GM12878 (cell line): ENCODE data around the gene G6PC1. TPM values are rescaled to one million over a fixed set of nuclear protein-coding genes. Genes with fewer than 3 reads are reported as not detected.

Source experiments
- ATAC-seq: fragments of 200-7000 bp; cut with Tn5 transposase; 3 replicates; pipeline ENCODE4 v1.9.1; 2020; ENCODE audit warnings: mild to moderate bottlenecking, moderate library complexity
- BruUV-seq: library from RNA; stranded (reverse); fragments of 400-500 nt; replicated peaks from 2 replicates; lab custom pipeline; 2021; lab: Mats Ljungman, UMichigan
- CTCF ChIA-PET: fragments of 300-600 bp; sonication (Branson Sonifier 250); formaldehyde crosslinking; extraction: SDS; loops from one replicate; lab custom pipeline; 2021; ENCODE audit warnings: inconsistent platforms; lab: Yijun Ruan, JAX
- POLR2A ChIA-PET: fragments of 350-600 bp; formaldehyde crosslinking; extraction: SDS; loops from one replicate; lab custom pipeline; 2021; ENCODE audit warnings: inconsistent platforms; lab: Charles Lee
- RAD21 ChIA-PET: fragments of 300-600 bp; sonication (Branson Sonifier 250); formaldehyde crosslinking; loops from one replicate; lab custom pipeline; 2023; ENCODE audit warnings: antibody characterized with exemption; ENCODE audit not compliant: unreplicated experiment; lab: Charles Lee
- SMC1A ChIA-PET: fragments of 300-600 bp; sonication (Branson Sonifier 250); formaldehyde crosslinking; loops from one replicate; lab custom pipeline; 2023; ENCODE audit not compliant: unreplicated experiment, uncharacterized antibody; lab: Charles Lee
- DNase-seq: peaks from one replicate; pipeline ENCODE4 v3.0.0-alpha.2; 2011; ENCODE audit warnings: low read depth, low spot score
- FAIRE-seq: peaks from 3 replicates; lab custom pipeline; 2011; peaks lifted over from hg19 to GRCh38; lab: Jason Lieb, UNC
- H2AFZ ChIP-seq: 2 replicates; pipeline ENCODE4 v1.6.0; 2011; ENCODE audit warnings: low read depth, low read length, control low read depth; ENCODE audit not compliant: control insufficient read depth
- H3K27ac ChIP-seq: 2 replicates; pipeline ENCODE4 v1.5.1; 2011; ENCODE audit warnings: control low read depth; ENCODE audit not compliant: control insufficient read depth, insufficient read depth
- H3K27me3 ChIP-seq, 2 experiments: replicated peaks in 1 of 2; 2 replicates each; pipeline versions ENCODE4 v1.6.0 to v1.6.1; 2011; ENCODE audit warnings: low read length in 1 of 2; ENCODE audit not compliant: control insufficient read depth in 2 of 2, insufficient read depth in 2 of 2
- H3K36me3 ChIP-seq, 2 experiments: 2 replicates each; pipeline ENCODE4 v1.5.1; 2011; ENCODE audit warnings: low read length in 1 of 2; ENCODE audit not compliant: control insufficient read depth in 2 of 2, insufficient read depth in 2 of 2
- H3K4me1 ChIP-seq: 2 replicates; pipeline ENCODE4 v1.6.1; 2011; ENCODE audit warnings: mild to moderate bottlenecking, low read length, moderate library complexity, mixed read lengths; ENCODE audit not compliant: control insufficient read depth, insufficient read depth
- H3K4me2 ChIP-seq: 2 replicates; pipeline ENCODE4 v1.6.0; 2011; ENCODE audit warnings: control low read depth; ENCODE audit not compliant: control insufficient read depth, insufficient read depth
- H3K4me3 ChIP-seq: fragments of 200-600 bp; sonication (generic); 2 replicates; pipeline ENCODE4 v1.5.1; 2016
- H3K79me2 ChIP-seq: 2 replicates; pipeline ENCODE4 v1.6.0; 2011; ENCODE audit warnings: low read length; ENCODE audit not compliant: control insufficient read depth, insufficient read depth
- H3K9ac ChIP-seq: 2 replicates; pipeline ENCODE4 v1.8.0; 2011; ENCODE audit warnings: low read length, control low read depth, mixed read lengths; ENCODE audit not compliant: control insufficient read depth, insufficient read depth
- H3K9me3 ChIP-seq: replicated peaks from 3 replicates; pipeline ENCODE4 v1.5.1; 2011; ENCODE audit warnings: mild to moderate bottlenecking, low read length; ENCODE audit not compliant: control insufficient read depth, insufficient read depth
- H4K20me1 ChIP-seq: 2 replicates; pipeline ENCODE4 v1.6.0; 2011; ENCODE audit not compliant: control insufficient read depth, insufficient read depth
- ATF7 ChIP-seq: fragments of 450-650 bp; IDR thresholded peaks from 2 replicates; pipeline ENCODE4 v1.6.1; 2016; ENCODE audit warnings: low read depth, mild to moderate bottlenecking
- CHD4 ChIP-seq: fragments of 200-600 bp; sonication (generic); IDR thresholded peaks from 2 replicates; pipeline ENCODE4 v1.6.1; 2016; ENCODE audit warnings: mild to moderate bottlenecking
- CREM ChIP-seq: IDR thresholded peaks from 2 replicates; pipeline ENCODE4 v1.6.1; 2014; ENCODE audit warnings: antibody characterized with exemption, low read depth
- KLF5 ChIP-seq: fragments of 450-650 bp; IDR thresholded peaks from 2 replicates; pipeline ENCODE4 v1.6.1; 2014; ENCODE audit warnings: mild to moderate bottlenecking; ENCODE audit not compliant: partially characterized antibody
- NFYA ChIP-seq: IDR thresholded peaks from 2 replicates; pipeline ENCODE4 v1.6.1; 2011; ENCODE audit warnings: low read depth, mild to moderate bottlenecking, low read length, improper control_type of control experiment, borderline replicate concordance
- SMAD5 ChIP-seq: IDR thresholded peaks from 2 replicates; pipeline ENCODE4 v1.6.1; 2016; ENCODE audit warnings: antibody characterized with exemption, low read depth
- TCF7 ChIP-seq: IDR thresholded peaks from 2 replicates; pipeline ENCODE4 v1.6.1; 2014; ENCODE audit warnings: antibody characterized with exemption, borderline replicate concordance
- WGBS: methylation state at CpG from one replicate; pipeline ENCODE4 v1.1.6; 2016; ENCODE audit warnings: low lambda C conversion rate; ENCODE audit not compliant: insufficient replicate concordance, insufficient coverage; ENCODE audit errors: missing lambda C conversion rate; 5-methylcytosine and 5-hydroxymethylcytosine counted together
- in situ Hi-C: fragments of 300-500 bp; cut with MboI; formaldehyde crosslinking; loops from 9 replicates; pipeline ENCODE4 v1.14.3; 2018; ENCODE audit warnings: mixed read lengths
- intact Hi-C: fragments of 100-400 bp; cut with micrococcal nuclease; formaldehyde crosslinking; loops from one replicate; pipeline ENCODE4 v1.14.2; 2022; ENCODE audit not compliant: unreplicated experiment
- polyA plus RNA-seq, 11 experiments: library from polyadenylated mRNA; depleted of rRNA in 4 of 11; unstranded in 6 of 11; stranded (reverse) in 5 of 11; fragments of >200 nt; fragmentation: Nextera tagmentation in 4 of 11; fragmentation: Illumina TruSeq in 1 of 11; extraction: Ambion mirVana in 4 of 11; extraction: Trizol in 1 of 11; gene quantifications; 1 replicate in 1 of 11; 2 replicates in 10 of 11; pipeline versions ENCODE4 v1.2.1 to v1.2.3, GENCODE V29; 2011 to 2016; ENCODE audit warnings: inconsistent platforms in 2 of 11, missing spikeins in 2 of 11, low read depth in 1 of 11
- total RNA-seq, 4 experiments: library from RNA; depleted of rRNA in 3 of 4; stranded (reverse); fragments of >200 nt in 3 of 4; fragmentation: Illumina TruSeq in 1 of 4; extraction: Trizol in 1 of 4; gene quantifications; 2 replicates each; pipeline versions ENCODE4 v1.2.1 to v1.2.3, GENCODE V29; 2013 to 2021
- TF ChIP-seq, protein P1 (sequence below): IDR thresholded peaks from 2 replicates; pipeline ENCODE4 v1.6.1; 2011; ENCODE audit warnings: mild to moderate bottlenecking, low read depth, low read length, moderate library complexity; ENCODE audit not compliant: insufficient replicate concordance
- TF ChIP-seq, protein P2 (sequence below): fragments of 450-650 bp; IDR thresholded peaks from 2 replicates; pipeline ENCODE4 v1.6.1; 2017; ENCODE audit warnings: mild to moderate bottlenecking, low read depth, inconsistent platforms; ENCODE audit not compliant: poor library complexity, severe bottlenecking
- TF ChIP-seq, protein P3 (sequence below): fragments of 450-650 bp; IDR thresholded peaks from 2 replicates; pipeline ENCODE4 v1.6.1; 2016; ENCODE audit warnings: mild to moderate bottlenecking, moderate library complexity, borderline replicate concordance

The G6PC1 gene
- total and polyA plus RNA-seq, 10 of the 15 experiments (the other 5 are each of a cell fraction or from before 2014, with no cell fraction given), result not detected

DNA sequence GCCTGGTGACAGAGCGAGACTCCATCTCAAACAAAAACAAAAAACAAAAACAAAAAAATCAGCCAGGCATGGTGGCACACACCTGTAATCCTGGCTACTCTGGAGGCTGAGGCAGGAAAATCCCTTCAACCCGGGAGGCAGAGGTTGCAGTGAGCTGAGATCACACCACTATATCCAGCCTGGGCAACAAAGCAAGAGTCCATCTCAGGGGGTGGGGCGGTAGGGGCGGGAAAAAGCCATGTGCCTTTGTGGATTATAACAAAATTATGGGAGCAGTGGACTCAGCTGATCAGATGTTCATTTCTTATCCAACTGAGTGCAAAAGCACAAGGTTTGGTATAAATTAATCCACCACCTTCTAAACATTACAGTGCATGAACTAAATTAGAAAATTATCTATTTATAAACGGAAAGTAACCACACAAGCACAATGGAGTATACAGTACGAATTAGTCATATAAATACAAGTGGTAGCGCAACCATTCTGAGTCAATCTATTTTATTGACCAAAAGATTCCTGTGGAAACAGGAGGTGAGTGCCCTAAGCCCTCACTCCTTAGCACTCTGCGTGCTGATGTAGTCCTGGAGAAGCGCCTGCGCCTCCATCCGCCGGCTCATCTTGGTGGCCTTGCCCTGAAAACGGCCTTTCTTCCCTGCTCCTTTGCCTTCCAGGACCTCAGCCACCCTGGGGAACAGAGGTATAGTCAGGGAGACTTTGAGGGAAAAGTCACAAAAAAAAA is 49.6 kb downstream of the G6PC1 start:
- ChIA-PET CTCF (interaction anchor here (0.7 kb wide), 1 partner anchor 102 kb away, joined by 3 read pairs; no protein-coding TSS in a partner anchor), SMC1A (no interaction called here), RAD21 (no interaction called here), POLR2A (no interaction called here)
- no peak overlapping the region for H3K4me3 ChIP-seq
- BruUV-seq, result no TSS peak
- H3K27ac ChIP-seq, result no peak overlapping the region
- DNase-seq, result no peak
- no peaks in the 10 kb centered on the region for H3K4me1 ChIP-seq
- WGBS, result 93% methylated on average over 13 of the region's 13 CpGs
- H3K27me3 ChIP-seq, result no peaks in the 10 kb centered on the region
- H2AFZ ChIP-seq, result no peak overlapping the region
- peaks cover 6 to 24% of the 10 kb centered on the region in 2 experiments for H3K36me3 ChIP-seq
- no peak for ATAC-seq
- intact Hi-C loops, result no loop called here
- no peaks in the 10 kb centered on the region; the same call in 1 of the 2 replicates for H4K20me1 ChIP-seq
- H3K4me2 ChIP-seq, result no peak overlapping the region
- in situ Hi-C loops, result no loop called here
- H3K9me3 ChIP-seq, result no peaks in the 10 kb centered on the region
- TF ChIP-seq ATF7, result no peak
- TF ChIP-seq, protein P1, sequence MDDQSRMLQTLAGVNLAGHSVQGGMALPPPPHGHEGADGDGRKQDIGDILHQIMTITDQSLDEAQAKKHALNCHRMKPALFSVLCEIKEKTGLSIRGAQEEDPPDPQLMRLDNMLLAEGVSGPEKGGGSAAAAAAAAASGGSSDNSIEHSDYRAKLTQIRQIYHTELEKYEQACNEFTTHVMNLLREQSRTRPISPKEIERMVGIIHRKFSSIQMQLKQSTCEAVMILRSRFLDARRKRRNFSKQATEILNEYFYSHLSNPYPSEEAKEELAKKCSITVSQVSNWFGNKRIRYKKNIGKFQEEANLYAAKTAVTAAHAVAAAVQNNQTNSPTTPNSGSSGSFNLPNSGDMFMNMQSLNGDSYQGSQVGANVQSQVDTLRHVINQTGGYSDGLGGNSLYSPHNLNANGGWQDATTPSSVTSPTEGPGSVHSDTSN, result no peak
- TF ChIP-seq, protein P2, sequence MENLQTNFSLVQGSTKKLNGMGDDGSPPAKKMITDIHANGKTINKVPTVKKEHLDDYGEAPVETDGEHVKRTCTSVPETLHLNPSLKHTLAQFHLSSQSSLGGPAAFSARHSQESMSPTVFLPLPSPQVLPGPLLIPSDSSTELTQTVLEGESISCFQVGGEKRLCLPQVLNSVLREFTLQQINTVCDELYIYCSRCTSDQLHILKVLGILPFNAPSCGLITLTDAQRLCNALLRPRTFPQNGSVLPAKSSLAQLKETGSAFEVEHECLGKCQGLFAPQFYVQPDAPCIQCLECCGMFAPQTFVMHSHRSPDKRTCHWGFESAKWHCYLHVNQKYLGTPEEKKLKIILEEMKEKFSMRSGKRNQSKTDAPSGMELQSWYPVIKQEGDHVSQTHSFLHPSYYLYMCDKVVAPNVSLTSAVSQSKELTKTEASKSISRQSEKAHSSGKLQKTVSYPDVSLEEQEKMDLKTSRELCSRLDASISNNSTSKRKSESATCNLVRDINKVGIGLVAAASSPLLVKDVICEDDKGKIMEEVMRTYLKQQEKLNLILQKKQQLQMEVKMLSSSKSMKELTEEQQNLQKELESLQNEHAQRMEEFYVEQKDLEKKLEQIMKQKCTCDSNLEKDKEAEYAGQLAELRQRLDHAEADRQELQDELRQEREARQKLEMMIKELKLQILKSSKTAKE, result no peak
- no peak for TF ChIP-seq TCF7
- no peak for TF ChIP-seq SMAD5
- TF ChIP-seq, protein P3, sequence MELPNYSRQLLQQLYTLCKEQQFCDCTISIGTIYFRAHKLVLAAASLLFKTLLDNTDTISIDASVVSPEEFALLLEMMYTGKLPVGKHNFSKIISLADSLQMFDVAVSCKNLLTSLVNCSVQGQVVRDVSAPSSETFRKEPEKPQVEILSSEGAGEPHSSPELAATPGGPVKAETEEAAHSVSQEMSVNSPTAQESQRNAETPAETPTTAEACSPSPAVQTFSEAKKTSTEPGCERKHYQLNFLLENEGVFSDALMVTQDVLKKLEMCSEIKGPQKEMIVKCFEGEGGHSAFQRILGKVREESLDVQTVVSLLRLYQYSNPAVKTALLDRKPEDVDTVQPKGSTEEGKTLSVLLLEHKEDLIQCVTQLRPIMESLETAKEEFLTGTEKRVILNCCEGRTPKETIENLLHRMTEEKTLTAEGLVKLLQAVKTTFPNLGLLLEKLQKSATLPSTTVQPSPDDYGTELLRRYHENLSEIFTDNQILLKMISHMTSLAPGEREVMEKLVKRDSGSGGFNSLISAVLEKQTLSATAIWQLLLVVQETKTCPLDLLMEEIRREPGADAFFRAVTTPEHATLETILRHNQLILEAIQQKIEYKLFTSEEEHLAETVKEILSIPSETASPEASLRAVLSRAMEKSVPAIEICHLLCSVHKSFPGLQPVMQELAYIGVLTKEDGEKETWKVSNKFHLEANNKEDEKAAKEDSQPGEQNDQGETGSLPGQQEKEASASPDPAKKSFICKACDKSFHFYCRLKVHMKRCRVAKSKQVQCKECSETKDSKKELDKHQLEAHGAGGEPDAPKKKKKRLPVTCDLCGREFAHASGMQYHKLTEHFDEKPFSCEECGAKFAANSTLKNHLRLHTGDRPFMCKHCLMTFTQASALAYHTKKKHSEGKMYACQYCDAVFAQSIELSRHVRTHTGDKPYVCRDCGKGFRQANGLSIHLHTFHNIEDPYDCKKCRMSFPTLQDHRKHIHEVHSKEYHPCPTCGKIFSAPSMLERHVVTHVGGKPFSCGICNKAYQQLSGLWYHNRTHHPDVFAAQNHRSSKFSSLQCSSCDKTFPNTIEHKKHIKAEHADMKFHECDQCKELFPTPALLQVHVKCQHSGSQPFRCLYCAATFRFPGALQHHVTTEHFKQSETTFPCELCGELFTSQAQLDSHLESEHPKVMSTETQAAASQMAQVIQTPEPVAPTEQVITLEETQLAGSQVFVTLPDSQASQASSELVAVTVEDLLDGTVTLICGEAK, result no peak
- TF ChIP-seq CREM, result no peak
- no peak for TF ChIP-seq NFYA
- TF ChIP-seq CHD4, result no peak
- TF ChIP-seq KLF5, result no peak
- no peaks in the 10 kb centered on the region for H3K79me2 ChIP-seq
- H3K9ac ChIP-seq, result no peak overlapping the region
- no peak for FAIRE-seq
